Activated T-helper 17 cell treated with anti-CD3 and anti-CD28 coated beads, Interleukin-2, amount 50 U/mL, for 72 hours (primary cell): ENCODE measurements around the gene VWA3A. TPM values are rescaled to one million over a fixed set of nuclear protein-coding genes. Genes with fewer than 3 reads are reported as not detected.
"Not testable (repeated sequence)": the region's sequence is repeated elsewhere in the genome, so short reads cannot be mapped to it uniquely, and the experiment has no call there.

ENCODE experiments used
- ATAC-seq: fragments of 150-1000 bp; cut with Tn5 transposase; replicated peaks from 2 replicates; pipeline ENCODE4 v1.10.0; 2021; ENCODE audit warnings: mild to moderate bottlenecking, moderate library complexity
- H3K27ac Mint-ChIP-seq: one replicate; pipeline ENCODE4 v1.8.0; 2022; ENCODE audit warnings: mixed read lengths
- H3K27me3 Mint-ChIP-seq: one replicate; pipeline ENCODE4 v1.8.0; 2022; ENCODE audit warnings: mixed read lengths
- H3K36me3 Mint-ChIP-seq: one replicate; pipeline ENCODE4 v1.8.0; 2022; ENCODE audit warnings: low read depth, mild to moderate bottlenecking, mixed read lengths
- H3K4me1 Mint-ChIP-seq: one replicate; pipeline ENCODE4 v1.8.0; 2022; ENCODE audit warnings: mixed read lengths
- H3K4me3 Mint-ChIP-seq: one replicate; pipeline ENCODE4 v1.8.0; 2022; ENCODE audit warnings: mild to moderate bottlenecking, mixed read lengths
- H3K9me3 Mint-ChIP-seq: one replicate; pipeline ENCODE4 v1.8.0; 2022; ENCODE audit warnings: mixed read lengths
- total RNA-seq, 2 donors: library from RNA; stranded (reverse); gene quantifications; one replicate each; pipeline ENCODE4 v1.2.3, GENCODE V29; 2022

The VWA3A gene
- total RNA-seq, 2 donors from 2014 or later: not detected

GRCh38 chr16:22172642-22173041 lies 80.3 kb downstream of the VWA3A start:
- not testable (repeated sequence) for H3K27me3 Mint-ChIP-seq, ATAC-seq, H3K27ac Mint-ChIP-seq, H3K36me3 Mint-ChIP-seq, H3K4me3 Mint-ChIP-seq, H3K9me3 Mint-ChIP-seq, H3K4me1 Mint-ChIP-seq

GRCh38 chr16:22174642-22175041 lies 82.3 kb downstream of the VWA3A start:
- no peaks in the 10 kb centered on the region for H3K36me3 Mint-ChIP-seq
- no peak overlapping the region for H3K27ac Mint-ChIP-seq
- H3K4me1 Mint-ChIP-seq: no peaks in the 10 kb centered on the region
- H3K27me3 Mint-ChIP-seq: no peaks in the 10 kb centered on the region
- no peaks in the 10 kb centered on the region for H3K9me3 Mint-ChIP-seq
- no peak for ATAC-seq
- H3K4me3 Mint-ChIP-seq: no peak overlapping the region

- Mint-ChIP-seq H3K4me3 (no peak overlapping the region), H3K9me3 (no peaks in the 10 kb centered on the region), H3K27me3 (no peaks in the 10 kb centered on the region), H3K27ac (no peak overlapping the region), H3K4me1 (no peaks in the 10 kb centered on the region), H3K36me3 (no peaks in the 10 kb centered on the region)
- no peak for ATAC-seq
Measured at GRCh38 chr16:22177968-22178930, 85.9 kb downstream of the VWA3A start.

DNA sequence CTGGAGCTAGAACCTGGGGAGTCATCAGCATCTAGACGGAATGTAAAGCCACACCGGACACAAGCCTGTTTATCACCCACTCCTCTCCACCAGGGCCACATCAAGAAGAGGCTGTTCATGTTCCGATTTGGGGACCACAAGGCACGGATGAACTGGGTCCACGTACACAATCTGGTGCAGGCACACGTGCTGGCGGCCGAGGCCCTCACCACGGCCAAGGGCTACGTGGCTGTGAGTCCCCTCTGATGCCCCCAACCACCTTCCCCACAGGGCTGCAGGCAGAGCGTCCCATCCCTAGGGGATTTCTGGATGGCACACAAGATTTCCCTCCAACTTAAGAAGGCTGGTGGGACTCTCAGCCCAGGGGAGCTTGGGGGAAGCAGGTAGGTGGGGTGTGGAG lies 89.1 kb downstream of the VWA3A start:
- Mint-ChIP-seq H3K4me3 (no peak overlapping the region), H3K27me3 (no peaks in the 10 kb centered on the region)

DNA sequence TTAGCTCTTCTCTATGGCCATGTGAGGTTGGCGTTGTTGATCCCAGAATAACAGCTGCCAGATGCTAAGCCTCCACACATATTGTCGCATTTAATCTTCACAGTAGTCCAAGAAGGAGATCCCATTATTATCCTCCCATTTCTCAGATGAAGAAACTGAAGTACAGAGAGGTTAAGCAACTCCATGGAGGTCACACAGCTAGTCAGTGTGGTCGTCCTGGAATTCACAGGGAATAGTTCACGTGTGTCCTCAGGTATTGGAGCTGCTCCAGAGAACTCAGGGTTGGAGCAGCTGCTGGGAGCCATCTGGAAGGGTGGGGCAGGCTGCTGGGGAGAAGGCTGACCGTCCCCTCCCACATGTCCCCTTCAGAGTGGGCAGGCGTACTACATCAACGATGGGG lies 89.5 kb downstream of the VWA3A start:
- Mint-ChIP-seq H3K4me1 (no peaks in the 10 kb centered on the region), H3K27ac (no peak overlapping the region)

More for the DNA sequence above, 89.1 kb downstream of the VWA3A start:
- Mint-ChIP-seq H3K36me3 (no peaks in the 10 kb centered on the region), H3K4me1 (no peaks in the 10 kb centered on the region), H3K9me3 (no peaks in the 10 kb centered on the region), H3K27ac (no peak overlapping the region)
- ATAC-seq: no peak

DNA sequence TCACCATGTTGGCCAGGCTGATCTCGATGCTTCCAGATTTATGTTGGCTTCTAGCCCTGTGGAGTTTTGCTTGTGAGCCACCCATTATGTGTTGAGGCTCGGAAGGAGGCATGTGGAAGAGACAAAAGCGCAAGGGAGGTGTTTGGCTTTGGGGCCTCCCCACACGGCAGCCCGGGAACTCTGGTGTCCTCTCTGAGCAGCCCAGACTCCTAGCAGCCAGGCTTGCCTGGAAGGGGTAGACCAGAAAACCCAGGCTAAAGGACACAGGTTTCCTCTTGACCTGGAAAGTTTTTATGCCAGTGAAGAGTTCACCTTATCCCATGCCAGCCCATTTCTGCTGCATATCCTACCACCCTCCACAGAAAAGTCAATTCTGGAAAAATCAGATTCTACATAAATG lies 91.0 kb downstream of the VWA3A start:
- no peaks in the 10 kb centered on the region for H3K9me3 Mint-ChIP-seq
- ATAC-seq: no peak
- no peak overlapping the region for H3K27ac Mint-ChIP-seq
- H3K4me3 Mint-ChIP-seq: no peak overlapping the region
- H3K27me3 Mint-ChIP-seq: no peaks in the 10 kb centered on the region
- no peaks in the 10 kb centered on the region for H3K36me3 Mint-ChIP-seq
- peaks cover 4% of the 10 kb centered on the region for H3K4me1 Mint-ChIP-seq

More for the DNA sequence above, 89.5 kb downstream of the VWA3A start:
- no peaks in the 10 kb centered on the region for H3K36me3 Mint-ChIP-seq
- no peak for ATAC-seq
- H3K27me3 Mint-ChIP-seq: no peaks in the 10 kb centered on the region
- no peaks in the 10 kb centered on the region for H3K9me3 Mint-ChIP-seq
- no peak overlapping the region for H3K4me3 Mint-ChIP-seq

- ATAC-seq: no peak
- peaks cover 9% of the 10 kb centered on the region for H3K4me1 Mint-ChIP-seq
- no peaks in the 10 kb centered on the region for H3K27me3 Mint-ChIP-seq
- no peaks in the 10 kb centered on the region for H3K9me3 Mint-ChIP-seq
- no peak overlapping the region for H3K4me3 Mint-ChIP-seq
- H3K36me3 Mint-ChIP-seq: no peaks in the 10 kb centered on the region
- no peak overlapping the region for H3K27ac Mint-ChIP-seq
Measured at GRCh38 chr16:22183901-22184614, 91.7 kb downstream of the VWA3A start.

DNA sequence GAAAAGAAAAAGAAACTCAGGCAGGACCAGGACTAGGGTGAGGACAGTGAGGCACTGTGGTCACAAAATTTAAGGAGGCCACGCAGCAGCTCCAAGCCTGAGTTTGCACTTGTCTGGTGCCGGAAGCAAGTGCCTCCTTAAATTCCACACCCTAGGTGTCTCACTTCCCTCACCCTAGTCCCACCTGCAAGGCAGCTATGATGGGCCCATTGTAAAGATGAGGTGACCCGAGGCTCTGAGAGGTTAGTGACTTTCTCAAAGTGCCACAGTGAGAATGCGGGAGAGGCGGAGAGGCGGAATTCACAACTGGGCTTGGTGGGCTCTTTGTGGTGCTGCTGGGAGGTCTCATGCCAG lies 92.3 kb downstream of the VWA3A start:
- H3K9me3 Mint-ChIP-seq: no peaks in the 10 kb centered on the region
- H3K4me3 Mint-ChIP-seq: no peak overlapping the region
- peaks cover 11% of the 10 kb centered on the region for H3K4me1 Mint-ChIP-seq
- H3K27ac Mint-ChIP-seq: no peak overlapping the region
- H3K36me3 Mint-ChIP-seq: no peaks in the 10 kb centered on the region
- no peak for ATAC-seq
- H3K27me3 Mint-ChIP-seq: no peaks in the 10 kb centered on the region

GRCh38 chr16:22186517-22186916 lies 94.2 kb downstream of the VWA3A start:
- ATAC-seq: no peak
- H3K4me3 Mint-ChIP-seq: no peak overlapping the region
- H3K9me3 Mint-ChIP-seq: no peaks in the 10 kb centered on the region
- no peaks in the 10 kb centered on the region for H3K36me3 Mint-ChIP-seq
- H3K4me1 Mint-ChIP-seq: peaks cover 13% of the 10 kb centered on the region
- H3K27me3 Mint-ChIP-seq: no peaks in the 10 kb centered on the region
- H3K27ac Mint-ChIP-seq: no peak overlapping the region

- ATAC-seq: no peak
- Mint-ChIP-seq H3K4me1 (peaks cover 13% of the 10 kb centered on the region), H3K4me3 (peak overlapping the region; percentile 99), H3K9me3 (no peaks in the 10 kb centered on the region), H3K27me3 (no peaks in the 10 kb centered on the region), H3K36me3 (no peaks in the 10 kb centered on the region), H3K27ac (peak overlapping the region; percentile 99)
Measured at GRCh38 chr16:22188267-22188594, 95.9 kb downstream of the VWA3A start.

DNA sequence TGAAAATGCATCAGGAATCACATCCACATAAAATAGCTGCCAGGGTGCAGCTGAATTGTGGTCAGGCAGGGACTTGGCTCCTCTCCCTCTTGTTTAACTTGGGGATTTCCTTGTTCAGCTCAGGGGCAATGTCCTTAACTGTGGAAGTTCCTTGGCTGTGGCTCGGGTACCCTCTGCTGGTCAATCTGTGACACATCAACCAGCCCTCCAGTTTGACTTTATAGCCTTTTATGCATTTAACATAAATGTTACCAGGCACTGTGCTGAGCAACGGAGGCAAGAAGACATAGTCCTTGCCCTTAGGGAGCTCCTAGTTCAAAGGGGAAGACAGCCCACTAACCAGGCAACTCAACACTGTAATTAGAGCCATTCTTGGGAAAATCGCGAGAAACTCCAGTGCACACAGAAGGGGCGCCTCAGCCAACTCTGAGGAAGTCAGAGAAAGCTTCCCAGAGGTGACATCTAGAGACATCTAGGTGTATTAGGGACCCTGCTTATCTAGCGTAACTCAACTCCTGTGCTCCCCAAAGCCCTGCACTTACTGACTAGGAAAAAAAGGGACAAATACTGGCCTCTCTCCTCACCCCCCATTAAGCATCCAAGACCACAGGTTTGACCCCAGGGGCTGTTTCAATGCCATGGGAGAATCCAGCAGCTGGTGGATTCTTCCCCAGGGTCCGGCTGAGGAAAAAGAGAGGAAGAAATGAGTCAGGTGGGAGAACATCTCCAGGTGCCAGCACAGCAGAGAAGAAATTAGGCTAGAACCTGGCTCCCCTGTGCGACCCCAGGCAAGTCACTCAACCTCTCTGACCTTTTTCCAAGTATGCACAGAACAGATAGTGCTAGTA lies 96.5 kb downstream of the VWA3A start:
- H3K36me3 Mint-ChIP-seq: peaks cover 5% of the 10 kb centered on the region
- no peak for ATAC-seq
- H3K4me1 Mint-ChIP-seq: peaks cover 19% of the 10 kb centered on the region

GRCh38 chr16:22189473-22190080 lies 97.2 kb downstream of the VWA3A start:
- H3K27ac Mint-ChIP-seq: peak overlapping the region; percentile 99
- H3K4me1 Mint-ChIP-seq: peaks cover 26% of the 10 kb centered on the region
- peaks cover 9% of the 10 kb centered on the region for H3K9me3 Mint-ChIP-seq
- H3K27me3 Mint-ChIP-seq: no peaks in the 10 kb centered on the region
- H3K36me3 Mint-ChIP-seq: peaks cover 9% of the 10 kb centered on the region
- ATAC-seq: no peak
- peak overlapping the region; percentile 99 for H3K4me3 Mint-ChIP-seq

More for the DNA sequence above, 96.5 kb downstream of the VWA3A start:
- peak overlapping the region; percentile 99 for H3K4me3 Mint-ChIP-seq
- peaks cover 5% of the 10 kb centered on the region for H3K9me3 Mint-ChIP-seq
- H3K27me3 Mint-ChIP-seq: no peaks in the 10 kb centered on the region
- peak overlapping the region; percentile 99 for H3K27ac Mint-ChIP-seq

GRCh38 chr16:22190081-22190775 lies 97.9 kb downstream of the VWA3A start:
- Mint-ChIP-seq H3K9me3 (peaks cover 9% of the 10 kb centered on the region), H3K4me3 (peak overlapping the region; percentile 99), H3K27me3 (no peaks in the 10 kb centered on the region), H3K36me3 (peaks cover 15% of the 10 kb centered on the region), H3K27ac (peak overlapping the region; percentile 99), H3K4me1 (peaks cover 32% of the 10 kb centered on the region)
- ATAC-seq: peak; percentile 65
